ENCODE results near the gene MAP3K2.
"Not testable (repeated sequence)": the region's sequence is repeated elsewhere in the genome, so short reads cannot be mapped to it uniquely, and the experiment has no call there.

Gene MAP3K2

GRCh38 chr2:127379712-127380355 is 7.9 kb downstream of the MAP3K2 start:
- DNase-seq: no peak

DNA sequence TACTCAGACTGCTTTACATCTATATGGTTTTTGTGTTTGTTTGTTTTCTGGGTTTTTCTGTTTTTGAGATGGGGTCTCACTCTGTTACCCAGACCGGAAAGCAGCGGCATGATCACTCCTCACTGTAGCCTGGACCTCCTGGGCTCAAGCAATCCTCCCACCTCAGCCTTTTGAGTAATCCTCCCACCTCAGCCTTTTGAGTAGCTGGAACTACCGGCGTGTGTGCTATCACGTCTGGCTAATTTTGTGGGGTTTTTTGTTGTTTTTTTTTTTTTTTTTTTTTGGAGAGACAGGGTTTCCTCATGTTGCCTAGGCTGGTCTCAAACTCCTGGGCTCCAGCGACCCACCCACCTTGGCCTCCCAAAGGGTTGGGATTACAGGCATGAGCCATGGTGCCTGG is 9.1 kb downstream of the MAP3K2 start:
- peak; percentile 14 for DNase-seq

- no peak for DNase-seq
These were observed 10.5 kb downstream of the MAP3K2 start for GRCh38 chr2:127377262-127377661.

DNA sequence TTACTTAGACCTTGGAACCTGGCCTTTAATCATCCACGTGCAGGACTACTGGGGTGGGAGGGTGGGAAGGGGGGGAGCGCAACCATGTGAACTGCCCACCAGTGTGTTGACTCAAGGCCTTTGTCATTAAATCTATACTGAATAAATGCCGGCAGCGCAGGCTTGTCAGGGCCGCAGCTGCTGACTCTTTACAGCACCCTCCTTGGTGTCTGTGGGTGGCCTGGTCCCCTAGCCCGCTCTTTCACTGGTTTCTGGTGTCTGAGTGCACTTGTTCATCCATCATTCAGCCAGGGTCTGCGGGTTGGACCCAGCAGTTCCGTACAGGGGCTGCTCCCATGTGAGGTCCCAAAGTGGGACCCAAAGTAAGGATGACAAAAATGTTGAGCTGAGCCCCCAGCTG is 11.5 kb downstream of the MAP3K2 start:
- no peak for DNase-seq

DNA sequence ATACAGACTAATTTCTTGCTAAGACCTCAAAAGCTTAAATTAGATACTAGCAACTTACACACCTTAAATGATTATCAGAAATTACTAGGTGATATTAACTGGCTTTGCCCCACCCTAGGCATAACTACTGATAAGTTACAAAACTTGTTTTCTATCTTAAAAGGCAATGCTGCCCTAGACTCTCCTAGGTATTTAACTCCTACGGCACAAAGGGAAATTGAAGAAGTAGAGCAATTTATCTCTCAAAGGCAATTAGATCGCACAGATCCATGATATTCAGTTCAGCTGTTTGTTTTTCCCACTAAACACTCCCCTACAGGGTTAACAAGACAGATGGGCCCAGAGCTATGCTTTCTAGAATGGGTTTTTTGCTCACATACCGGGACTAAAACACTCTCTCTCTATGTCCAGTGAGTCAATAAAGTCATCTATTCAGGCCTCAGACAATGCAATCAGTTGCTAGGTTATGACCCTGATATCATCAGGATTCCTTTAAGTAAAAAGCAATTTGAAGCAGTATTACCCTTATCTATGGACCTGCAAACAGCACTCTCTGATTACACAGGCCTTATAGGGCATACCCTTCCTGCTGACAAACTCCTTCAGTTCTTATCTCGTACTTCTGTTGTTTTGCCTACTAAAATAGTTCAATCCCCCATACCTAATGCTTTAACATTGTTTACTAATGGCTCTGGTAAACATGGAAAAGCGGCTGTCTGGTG is 14.3 kb downstream of the MAP3K2 start:
- no peak for DNase-seq

GRCh38 chr2:127371037-127371436 is 16.7 kb downstream of the MAP3K2 start:
- no peak for DNase-seq

DNA sequence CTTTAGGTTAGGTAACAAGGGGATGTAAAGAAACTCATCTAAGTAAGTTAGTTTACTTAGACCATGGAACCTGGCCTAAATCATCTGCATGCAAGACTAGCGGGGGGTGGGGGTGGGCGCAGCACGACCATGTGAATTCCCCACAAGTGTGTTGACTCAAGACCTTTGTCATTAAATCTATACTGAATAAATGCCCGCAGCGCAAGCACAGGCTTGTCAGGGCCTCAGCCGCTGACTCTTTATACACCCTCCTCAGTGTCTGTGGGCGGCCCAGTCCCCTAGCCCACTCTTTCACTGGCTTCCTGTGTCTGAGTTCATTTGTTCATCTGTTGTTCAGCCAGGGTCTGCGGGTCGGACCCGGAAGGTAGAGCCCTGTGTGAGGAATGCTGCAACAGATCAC is 17.8 kb downstream of the MAP3K2 start:
- no peak for DNase-seq

- DNase-seq: peak; percentile 88
These were observed 22.5 kb downstream of the MAP3K2 start for GRCh38 chr2:127365211-127365643.

DNA sequence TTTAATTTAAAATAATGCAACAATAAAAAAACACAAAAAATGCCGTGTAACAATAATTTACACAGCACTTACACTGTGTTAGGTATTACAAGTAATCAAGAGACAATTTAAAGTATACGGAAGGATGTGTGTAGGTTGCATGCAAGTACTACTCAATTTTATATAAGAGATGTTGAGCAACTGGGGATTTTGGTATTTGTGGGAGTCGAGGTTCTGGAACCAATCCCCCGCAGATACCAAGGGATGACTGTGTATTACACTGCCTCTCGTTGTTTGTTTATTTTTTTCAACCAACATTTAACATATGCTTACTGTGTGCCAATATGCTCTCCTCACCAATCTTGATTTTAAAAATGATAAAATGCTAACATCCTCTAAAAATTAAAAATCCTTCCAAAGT is 24.8 kb downstream of the MAP3K2 start:
- peak; percentile 28 for DNase-seq

DNA sequence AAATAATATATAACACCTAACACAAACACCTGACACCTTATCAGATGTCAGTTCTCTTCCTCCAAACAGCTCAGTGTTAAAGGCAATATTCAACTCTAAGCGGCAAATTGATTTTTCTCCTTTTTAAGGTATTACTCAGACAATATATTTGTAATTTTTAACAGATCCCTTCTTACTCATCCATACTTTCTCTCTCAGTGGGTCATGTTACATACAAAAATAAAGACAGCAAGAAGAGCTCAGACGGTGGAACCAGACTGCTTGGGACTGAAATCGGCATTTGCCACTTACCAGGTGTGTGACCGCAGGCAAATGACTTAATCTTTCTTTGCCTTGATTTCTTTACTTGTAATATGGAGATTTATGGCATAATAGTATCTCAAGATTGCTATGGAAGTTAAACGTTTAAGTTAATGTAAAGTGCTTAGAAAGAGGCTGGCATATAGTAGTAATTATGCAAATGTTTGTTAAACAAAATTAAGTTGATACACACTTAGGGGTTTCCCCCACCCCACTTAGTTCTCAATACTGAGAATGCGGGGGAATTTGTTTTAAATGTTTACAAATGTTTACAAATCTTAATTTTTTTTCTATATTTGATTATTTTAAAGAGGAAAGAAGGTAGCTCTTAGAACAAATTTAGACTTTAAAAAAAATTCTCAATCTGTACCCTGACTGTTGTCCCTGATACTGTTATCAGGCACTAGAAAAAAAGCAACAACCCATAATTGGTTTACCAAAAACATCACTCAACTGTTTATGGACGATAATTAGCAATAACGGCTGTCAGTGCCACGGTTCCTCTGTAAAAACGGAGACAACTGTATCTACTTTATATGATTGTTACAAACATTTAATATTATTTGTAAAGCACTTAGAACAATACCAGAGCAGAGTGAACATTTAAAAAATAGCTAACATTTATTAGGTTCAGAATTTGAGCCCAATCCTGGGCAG is 25.6 kb downstream of the MAP3K2 start:
- DNase-seq: peak; percentile 34

DNA sequence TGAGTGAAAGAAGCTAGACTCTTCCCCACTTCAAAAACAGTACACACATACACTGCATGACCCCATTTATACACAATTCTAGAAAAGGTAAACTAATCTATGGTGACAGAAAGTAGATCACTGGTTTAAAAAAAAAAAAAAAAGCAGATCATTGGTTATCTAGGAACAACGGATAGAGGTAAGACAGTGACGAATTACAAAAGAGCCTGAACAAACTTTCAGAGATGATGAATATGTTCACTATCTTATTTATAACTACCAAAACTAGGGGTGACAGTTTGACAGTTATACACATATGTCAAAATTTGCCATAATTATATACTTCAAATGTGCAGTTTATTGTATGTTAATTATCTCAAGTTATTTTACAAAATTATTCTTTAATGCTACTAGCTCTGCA is 27.5 kb downstream of the MAP3K2 start:
- no peak for DNase-seq

DNA sequence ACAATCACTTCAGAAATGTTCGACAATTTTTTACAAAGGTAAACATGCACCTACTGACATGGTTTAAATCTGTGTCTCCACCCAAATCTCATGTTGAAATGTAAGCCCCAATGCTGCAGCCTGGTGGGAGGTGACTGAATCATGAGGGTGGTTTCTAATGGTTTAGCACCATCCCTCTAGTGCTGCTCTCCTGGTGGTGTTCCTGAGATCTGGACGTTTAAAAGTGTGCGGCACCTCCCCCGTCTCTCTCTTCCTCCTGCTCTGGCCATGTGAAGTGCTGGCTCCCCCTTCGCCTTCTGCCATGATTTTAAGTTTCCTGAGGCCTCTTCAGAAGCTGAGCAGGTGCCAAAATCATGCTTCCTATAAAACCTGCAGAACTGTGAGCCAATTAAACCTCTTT is 28.3 kb downstream of the MAP3K2 start:
- DNase-seq: no peak

DNA sequence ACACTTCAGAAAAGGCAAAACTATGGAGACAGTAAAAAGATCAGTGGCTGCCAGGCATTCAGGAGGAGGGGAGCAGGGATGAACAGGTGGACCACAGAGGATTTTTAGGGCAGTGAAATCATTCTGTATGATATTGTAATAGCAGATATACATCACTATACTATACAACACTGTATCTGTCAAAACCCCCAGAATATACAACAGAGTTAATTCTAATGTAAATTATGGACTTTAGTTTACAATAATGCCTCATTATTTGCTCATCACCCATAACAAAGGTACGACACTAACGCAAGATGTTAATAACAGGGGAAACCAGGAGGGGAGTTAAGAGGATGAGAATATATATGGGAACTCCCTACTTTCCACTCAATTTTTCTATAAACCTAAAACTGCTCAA is 28.8 kb downstream of the MAP3K2 start:
- DNase-seq: no peak

DNA sequence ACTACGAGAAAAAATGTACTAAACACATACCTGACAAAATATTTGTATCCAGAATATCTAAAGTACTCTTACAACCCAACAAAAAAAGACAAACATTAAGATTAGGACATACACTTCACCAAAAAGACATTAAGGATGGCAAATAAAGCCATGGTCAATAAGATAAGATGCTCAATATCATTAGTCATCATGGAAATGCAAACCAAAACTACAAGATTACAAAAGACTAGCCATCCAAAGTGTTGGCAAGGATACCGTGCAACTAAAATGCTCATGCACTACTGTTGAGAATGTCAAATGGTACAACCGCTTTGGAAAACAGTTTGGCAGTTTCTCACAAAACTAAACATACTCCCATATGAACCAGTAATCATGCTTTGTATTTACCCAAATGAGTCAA is 29.7 kb downstream of the MAP3K2 start:
- no peak for DNase-seq

GRCh38 chr2:127357591-127357990 is 30.2 kb downstream of the MAP3K2 start:
- no peak for DNase-seq

DNA sequence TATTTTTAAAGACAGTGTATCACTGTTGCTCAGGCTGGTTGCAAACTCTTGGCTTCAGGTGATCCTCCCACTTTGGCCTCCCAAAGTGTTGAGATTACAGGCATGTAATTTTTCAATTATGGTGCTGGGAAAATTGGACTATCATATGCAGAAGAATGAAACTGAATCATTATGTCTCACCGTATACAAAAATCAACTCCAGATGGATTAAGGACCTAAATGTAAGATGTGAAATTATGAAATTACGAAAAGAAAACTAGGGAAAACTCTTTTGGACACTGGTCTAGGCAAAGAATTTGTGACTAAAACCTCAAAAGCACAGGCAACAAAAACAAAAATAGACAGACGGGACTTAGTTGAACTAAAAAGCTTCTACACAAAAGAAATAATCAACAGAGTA is 31.2 kb downstream of the MAP3K2 start:
- DNase-seq: no peak

GRCh38 chr2:127355407-127356008 is 32.3 kb downstream of the MAP3K2 start:
- DNase-seq: no peak

- DNase-seq: not testable (repeated sequence)
These were observed 33.7 kb downstream of the MAP3K2 start for GRCh38 chr2:127353873-127354676.

- not testable (repeated sequence) for DNase-seq
These were observed 34.6 kb downstream of the MAP3K2 start for GRCh38 chr2:127353223-127353622.

DNA sequence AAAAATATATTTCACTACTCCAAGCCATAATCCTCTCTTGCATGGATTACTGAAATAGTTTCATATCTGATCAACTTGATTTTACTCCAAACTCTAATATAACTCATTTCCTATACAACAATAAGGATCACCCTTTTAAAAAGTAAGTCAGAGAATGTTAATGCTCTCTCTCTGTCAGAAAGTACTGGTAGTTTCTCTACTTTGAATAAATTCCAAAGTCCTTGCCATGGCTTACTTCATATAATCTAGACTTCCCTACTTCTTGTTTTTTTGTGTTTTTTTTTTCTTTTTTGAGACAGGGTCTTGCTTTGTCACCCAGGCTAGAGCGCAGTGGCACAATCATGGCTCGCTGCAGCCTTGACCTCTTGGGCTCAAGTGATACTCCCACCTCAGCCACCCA is 36.2 kb downstream of the MAP3K2 start:
- no peak for DNase-seq

GRCh38 chr2:127348426-127349000 is 39.3 kb downstream of the MAP3K2 start:
- DNase-seq: no peak

Data from kidney glomerular epithelial cell (primary cell).